Measurements from ENCODE around the gene ATP8A1. TPM values are rescaled to one million over a fixed set of nuclear protein-coding genes. Genes with fewer than 3 reads are reported as not detected.

Gene ATP8A1
- total and polyA plus RNA-seq, 2 donors from 2014 or later: 4.6 to 27.4 TPM

Other genes with a start within 250 kb of the ATP8A1 start
- gene GRXCR1, start 235.6 kb upstream of the ATP8A1 start, total RNA-seq: not detected
- not detected for gene GRXCR1, start 235.6 kb upstream of the ATP8A1 start, polyA plus RNA-seq (ENCODE audit: insufficient read depth, low read depth, low replicate concordance)